Calu3 (cell line): Measurements from ENCODE around the gene POLR2J3. TPM values are rescaled to one million over a fixed set of nuclear protein-coding genes. Genes with fewer than 3 reads are reported as not detected.
"Not testable (repeated sequence)": the region's sequence is repeated elsewhere in the genome, so short reads cannot be mapped to it uniquely, and the experiment has no call there.

Experiments used
- BruUV-seq: library from RNA; stranded (reverse); fragments of 400-500 nt; replicated peaks from 2 replicates; lab custom pipeline; 2021; lab: Mats Ljungman, UMichigan
- CTCF ChIA-PET: fragments of 300-600 bp; sonication (Branson Sonifier 250); formaldehyde crosslinking; loops from one replicate; lab custom pipeline; 2022; ENCODE audit warnings: antibody characterized with exemption; lab: Charles Lee
- DNase-seq: peaks from one replicate; pipeline ENCODE4 v3.0.0; 2022
- H3K27ac Mint-ChIP-seq: one replicate; pipeline ENCODE4 v1.8.0; 2022; ENCODE audit warnings: mixed read lengths; ENCODE audit not compliant: unreplicated experiment
- H3K27me3 Mint-ChIP-seq: one replicate; pipeline ENCODE4 v1.8.0; 2022; ENCODE audit warnings: mixed read lengths; ENCODE audit not compliant: unreplicated experiment
- H3K36me3 Mint-ChIP-seq: one replicate; pipeline ENCODE4 v1.8.0; 2022; ENCODE audit warnings: mild to moderate bottlenecking, moderate library complexity, mixed read lengths; ENCODE audit not compliant: insufficient read depth, unreplicated experiment
- H3K4me1 Mint-ChIP-seq: one replicate; pipeline ENCODE4 v1.8.0; 2022; ENCODE audit warnings: mild to moderate bottlenecking, low read depth, mixed read lengths; ENCODE audit not compliant: unreplicated experiment
- H3K4me3 Mint-ChIP-seq: one replicate; pipeline ENCODE4 v1.8.0; 2022; ENCODE audit warnings: mild to moderate bottlenecking, low read depth, moderate library complexity, mixed read lengths; ENCODE audit not compliant: unreplicated experiment
- H3K9me3 Mint-ChIP-seq: one replicate; pipeline ENCODE4 v1.8.0; 2022; ENCODE audit warnings: low read depth, mixed read lengths; ENCODE audit not compliant: unreplicated experiment
- intact Hi-C: fragments of 100-400 bp; cut with micrococcal nuclease; formaldehyde crosslinking; loops from one replicate; pipeline ENCODE4 v1.10.0; 2022; ENCODE audit not compliant: unreplicated experiment
- total RNA-seq: library from RNA; stranded (reverse); gene quantifications from 2 replicates; pipeline ENCODE4 v1.2.3, GENCODE V29; 2022

Gene POLR2J3
- total RNA-seq, 1 experiment from 2014 or later: 48.3 TPM

- H3K27ac Mint-ChIP-seq, H3K27me3 Mint-ChIP-seq, H3K9me3 Mint-ChIP-seq, DNase-seq, intact Hi-C loops, H3K36me3 Mint-ChIP-seq, BruUV-seq, H3K4me1 Mint-ChIP-seq, CTCF ChIA-PET, H3K4me3 Mint-ChIP-seq: not testable (repeated sequence)
Observed at GRCh38 chr7:102531583-102531982, 40.8 kb downstream of the POLR2J3 start.

- DNase-seq, intact Hi-C loops, H3K4me1 Mint-ChIP-seq, BruUV-seq, H3K4me3 Mint-ChIP-seq, H3K27ac Mint-ChIP-seq, H3K9me3 Mint-ChIP-seq, H3K27me3 Mint-ChIP-seq, H3K36me3 Mint-ChIP-seq, CTCF ChIA-PET: not testable (repeated sequence)
Observed at GRCh38 chr7:102527822-102528793, 44.3 kb downstream of the POLR2J3 start.

- H3K27ac Mint-ChIP-seq, CTCF ChIA-PET, H3K27me3 Mint-ChIP-seq, H3K9me3 Mint-ChIP-seq, intact Hi-C loops, H3K4me1 Mint-ChIP-seq, BruUV-seq, H3K4me3 Mint-ChIP-seq, H3K36me3 Mint-ChIP-seq, DNase-seq: not testable (repeated sequence)
Observed at GRCh38 chr7:102527182-102527581, 45.2 kb downstream of the POLR2J3 start.

GRCh38 chr7:102524803-102525202 lies 47.6 kb downstream of the POLR2J3 start:
- intact Hi-C loops, H3K4me3 Mint-ChIP-seq, H3K27me3 Mint-ChIP-seq, BruUV-seq, CTCF ChIA-PET, H3K9me3 Mint-ChIP-seq, H3K27ac Mint-ChIP-seq, DNase-seq, H3K36me3 Mint-ChIP-seq, H3K4me1 Mint-ChIP-seq: not testable (repeated sequence)

- DNase-seq, intact Hi-C loops, H3K4me3 Mint-ChIP-seq, H3K27me3 Mint-ChIP-seq, H3K9me3 Mint-ChIP-seq, BruUV-seq, CTCF ChIA-PET, H3K27ac Mint-ChIP-seq, H3K36me3 Mint-ChIP-seq, H3K4me1 Mint-ChIP-seq: not testable (repeated sequence)
Observed at GRCh38 chr7:102520797-102521196, 51.6 kb downstream of the POLR2J3 start.

GRCh38 chr7:102517550-102518147 lies 54.7 kb downstream of the POLR2J3 start, which contains the start of gene RASA4B:
TSS of gene RASA4B (minus strand) at chr7:102517777. CDS start at chr7:102517710, 67 bp downstream.
- intact Hi-C loops, DNase-seq, H3K4me3 Mint-ChIP-seq: not testable (repeated sequence)

More at GRCh38 chr7:102517550-102518147, 54.7 kb downstream of the POLR2J3 start, which contains the start of gene RASA4B:
- H3K27ac Mint-ChIP-seq, CTCF ChIA-PET, H3K27me3 Mint-ChIP-seq, H3K9me3 Mint-ChIP-seq, BruUV-seq, H3K36me3 Mint-ChIP-seq, H3K4me1 Mint-ChIP-seq: not testable (repeated sequence)

Other genes starting within 250 kb of the POLR2J3 start
- gene SPDYE6, start 216.1 kb downstream of the POLR2J3 start, total RNA-seq: not detected in 2 replicates
- gene PRKRIP1, start 176.2 kb downstream of the POLR2J3 start, total RNA-seq: 19.4 and 20.2 TPM in 2 replicates
- gene ORAI2, start 139.0 kb downstream of the POLR2J3 start, total RNA-seq: 11.3 and 11.4 TPM in 2 replicates
- 5.4 and 6.5 TPM in 2 replicates for gene ALKBH4, start 107.7 kb downstream of the POLR2J3 start, total RNA-seq
- 17.6 and 18.0 TPM in 2 replicates for gene LRWD1, start 107.6 kb downstream of the POLR2J3 start, total RNA-seq
- gene POLR2J, start 93.7 kb downstream of the POLR2J3 start, total RNA-seq: 29.4 and 30.6 TPM in 2 replicates
- gene RASA4B, start 54.8 kb downstream of the POLR2J3 start, total RNA-seq: 0.69 and 0.76 TPM in 2 replicates
- gene UPK3BL2, start 28.9 kb downstream of the POLR2J3 start, total RNA-seq: 17.4 and 18.3 TPM in 2 replicates
- gene SPDYE2, start 21.4 kb downstream of the POLR2J3 start, total RNA-seq: not detected in 2 replicates
- 8.6 and 10.7 TPM in 2 replicates for gene RASA4, start 44.2 kb upstream of the POLR2J3 start, total RNA-seq
- 22.0 and 22.5 TPM in 2 replicates for gene UPK3BL1, start 70.2 kb upstream of the POLR2J3 start, total RNA-seq
- not detected in 2 replicates for gene SPDYE2B, start 77.7 kb upstream of the POLR2J3 start, total RNA-seq
- gene POLR2J2, start 99.1 kb upstream of the POLR2J3 start, total RNA-seq: 13.9 and 16.6 TPM in 2 replicates
- 9.1 and 9.9 TPM in 2 replicates for gene FAM185A, start 176.4 kb upstream of the POLR2J3 start, total RNA-seq